Stimulated activated memory B cell treated with anti-CD40 and anti-IgM and Interleukin-4, amounts not matched to agents 10 μg/mL and 1 μg/mL and 100 μg/mL, for 72 hours (primary cell): ENCODE results near the gene JUNB.

ENCODE experiments used
- ATAC-seq: fragments of 150-1000 bp; cut with Tn5 transposase; 2 replicates; pipeline ENCODE4 v1.10.0; 2021
- H3K27ac Mint-ChIP-seq: one replicate; pipeline ENCODE4 v1.8.0; 2022; ENCODE audit warnings: mild to moderate bottlenecking, mixed read lengths
- H3K27me3 Mint-ChIP-seq: one replicate; pipeline ENCODE4 v1.8.0; 2022; ENCODE audit warnings: mixed read lengths
- H3K36me3 Mint-ChIP-seq: one replicate; pipeline ENCODE4 v1.8.0; 2022; ENCODE audit warnings: mixed read lengths
- H3K4me1 Mint-ChIP-seq: one replicate; pipeline ENCODE4 v1.8.0; 2022; ENCODE audit warnings: mixed read lengths
- H3K4me3 Mint-ChIP-seq: one replicate; pipeline ENCODE4 v1.8.0; 2022; ENCODE audit warnings: mild to moderate bottlenecking, moderate library complexity, mixed read lengths
- H3K9me3 Mint-ChIP-seq: one replicate; pipeline ENCODE4 v1.8.0; 2022; ENCODE audit warnings: mixed read lengths

Gene JUNB

GRCh38 chr19:12766051-12766521 lies 25.2 kb upstream of the JUNB start:
- no peaks in the 10 kb centered on the region for H3K27me3 Mint-ChIP-seq
- peaks cover 21% of the 10 kb centered on the region for H3K4me1 Mint-ChIP-seq
- H3K36me3 Mint-ChIP-seq, result peaks cover 13% of the 10 kb centered on the region
- peak overlapping the region; percentile 62 for H3K4me3 Mint-ChIP-seq
- peak; percentile 83 for ATAC-seq
- H3K9me3 Mint-ChIP-seq, result no peaks in the 10 kb centered on the region
- no peak overlapping the region for H3K27ac Mint-ChIP-seq

GRCh38 chr19:12767150-12767549 lies 24.1 kb upstream of the JUNB start:
- Mint-ChIP-seq H3K9me3 (no peaks in the 10 kb centered on the region), H3K27ac (no peak overlapping the region), H3K4me3 (no peak overlapping the region), H3K36me3 (peaks cover 13% of the 10 kb centered on the region), H3K4me1 (peaks cover 21% of the 10 kb centered on the region), H3K27me3 (no peaks in the 10 kb centered on the region)
- ATAC-seq, result no peak

GRCh38 chr19:12767666-12768065 lies 23.6 kb upstream of the JUNB start:
- Mint-ChIP-seq H3K9me3 (no peaks in the 10 kb centered on the region), H3K27ac (no peak overlapping the region), H3K27me3 (no peaks in the 10 kb centered on the region), H3K36me3 (peaks cover 13% of the 10 kb centered on the region), H3K4me1 (peaks cover 21% of the 10 kb centered on the region), H3K4me3 (no peak overlapping the region)
- no peak for ATAC-seq

- Mint-ChIP-seq H3K4me3 (peak overlapping the region; percentile 59), H3K27ac (no peak overlapping the region), H3K27me3 (no peaks in the 10 kb centered on the region), H3K36me3 (peaks cover 6% of the 10 kb centered on the region), H3K4me1 (peaks cover 27% of the 10 kb centered on the region), H3K9me3 (no peaks in the 10 kb centered on the region)
- peak; percentile 86 for ATAC-seq
Measured at GRCh38 chr19:12769689-12770088, 21.6 kb upstream of the JUNB start.

- H3K4me1 Mint-ChIP-seq, result peaks cover 25% of the 10 kb centered on the region
- H3K9me3 Mint-ChIP-seq, result no peaks in the 10 kb centered on the region
- H3K27me3 Mint-ChIP-seq, result no peaks in the 10 kb centered on the region
- no peak overlapping the region for H3K4me3 Mint-ChIP-seq
- H3K36me3 Mint-ChIP-seq, result no peaks in the 10 kb centered on the region
- H3K27ac Mint-ChIP-seq, result no peak overlapping the region
- ATAC-seq, result no peak
Measured at GRCh38 chr19:12770922-12771321, 20.4 kb upstream of the JUNB start.

- no peak overlapping the region for H3K4me3 Mint-ChIP-seq
- H3K4me1 Mint-ChIP-seq, result peaks cover 22% of the 10 kb centered on the region
Measured at GRCh38 chr19:12772323-12772722, 19.0 kb upstream of the JUNB start.

GRCh38 chr19:12773571-12773970 lies 17.7 kb upstream of the JUNB start:
- Mint-ChIP-seq H3K9me3 (no peaks in the 10 kb centered on the region), H3K4me1 (peaks cover 35% of the 10 kb centered on the region), H3K27me3 (no peaks in the 10 kb centered on the region), H3K36me3 (no peaks in the 10 kb centered on the region), H3K4me3 (no peak overlapping the region), H3K27ac (no peak overlapping the region)
- no peak for ATAC-seq

More at GRCh38 chr19:12772323-12772722, 19.0 kb upstream of the JUNB start:
- ATAC-seq, result no peak
- Mint-ChIP-seq H3K9me3 (no peaks in the 10 kb centered on the region), H3K27me3 (no peaks in the 10 kb centered on the region), H3K36me3 (no peaks in the 10 kb centered on the region), H3K27ac (no peak overlapping the region)

- peak within 1 kb of the TSS; percentile 76 for H3K27ac Mint-ChIP-seq
- peak; percentile 29 for ATAC-seq
- H3K4me1 Mint-ChIP-seq, result peaks cover 38% of the 10 kb centered on the region
- H3K27me3 Mint-ChIP-seq, result no peaks in the 10 kb centered on the region
- H3K4me3 Mint-ChIP-seq, result peak within 1 kb of the TSS; percentile 78
- H3K36me3 Mint-ChIP-seq, result no peaks in the 10 kb centered on the region
- H3K9me3 Mint-ChIP-seq, result no peaks in the 10 kb centered on the region
Measured at GRCh38 chr19:12774588-12775555, 16.4 kb upstream of the JUNB start, which contains the start of gene HOOK2. Gene HOOK2, minus strand, starts transcription at chr19:12775552. Its CDS starts 103 bp downstream, at chr19:12775449.

- Mint-ChIP-seq H3K4me1 (peaks cover 42% of the 10 kb centered on the region), H3K27ac (peak overlapping the region; percentile 94), H3K27me3 (no peaks in the 10 kb centered on the region), H3K36me3 (no peaks in the 10 kb centered on the region), H3K9me3 (no peaks in the 10 kb centered on the region), H3K4me3 (peak overlapping the region; percentile 88)
- peak; percentile 65 for ATAC-seq
Measured at GRCh38 chr19:12777217-12778016, 13.9 kb upstream of the JUNB start.

GRCh38 chr19:12778017-12778904 lies 13.0 kb upstream of the JUNB start:
- Mint-ChIP-seq H3K4me3 (peak overlapping the region; percentile 88), H3K36me3 (no peaks in the 10 kb centered on the region), H3K27me3 (no peaks in the 10 kb centered on the region), H3K27ac (peak overlapping the region; percentile 94), H3K4me1 (peaks cover 42% of the 10 kb centered on the region), H3K9me3 (no peaks in the 10 kb centered on the region)
- ATAC-seq, result peak; percentile 18

GRCh38 chr19:12778905-12779161 lies 12.5 kb upstream of the JUNB start:
- Mint-ChIP-seq H3K4me1 (peaks cover 37% of the 10 kb centered on the region), H3K4me3 (peak overlapping the region; percentile 88), H3K36me3 (no peaks in the 10 kb centered on the region), H3K27ac (peak overlapping the region; percentile 94), H3K27me3 (no peaks in the 10 kb centered on the region), H3K9me3 (no peaks in the 10 kb centered on the region)
- no peak for ATAC-seq

GRCh38 chr19:12779162-12779993 lies 11.9 kb upstream of the JUNB start:
- ATAC-seq, result no peak
- peak overlapping the region; percentile 94 for H3K27ac Mint-ChIP-seq
- no peaks in the 10 kb centered on the region for H3K9me3 Mint-ChIP-seq
- no peaks in the 10 kb centered on the region for H3K36me3 Mint-ChIP-seq
- no peaks in the 10 kb centered on the region for H3K27me3 Mint-ChIP-seq
- H3K4me1 Mint-ChIP-seq, result peaks cover 36% of the 10 kb centered on the region
- peak overlapping the region; percentile 68 for H3K4me3 Mint-ChIP-seq

- no peak for ATAC-seq
- Mint-ChIP-seq H3K4me3 (peak overlapping the region; percentile 83), H3K9me3 (no peaks in the 10 kb centered on the region), H3K4me1 (peaks cover 36% of the 10 kb centered on the region), H3K27me3 (no peaks in the 10 kb centered on the region), H3K27ac (no peak overlapping the region), H3K36me3 (no peaks in the 10 kb centered on the region)
Measured at GRCh38 chr19:12782174-12782423, 9.2 kb upstream of the JUNB start.
